Measurements from ENCODE around the gene PLCZ1. TPM values are rescaled to one million over a fixed set of nuclear protein-coding genes. Genes with fewer than 3 reads are reported as not detected.
A peak's percentile ranks its signal among the peaks of the same experiment; 100 is the strongest.

PLCZ1 gene
- total and polyA plus RNA-seq, 4 donors: 0.42 TPM; not detected in 3

DNA sequence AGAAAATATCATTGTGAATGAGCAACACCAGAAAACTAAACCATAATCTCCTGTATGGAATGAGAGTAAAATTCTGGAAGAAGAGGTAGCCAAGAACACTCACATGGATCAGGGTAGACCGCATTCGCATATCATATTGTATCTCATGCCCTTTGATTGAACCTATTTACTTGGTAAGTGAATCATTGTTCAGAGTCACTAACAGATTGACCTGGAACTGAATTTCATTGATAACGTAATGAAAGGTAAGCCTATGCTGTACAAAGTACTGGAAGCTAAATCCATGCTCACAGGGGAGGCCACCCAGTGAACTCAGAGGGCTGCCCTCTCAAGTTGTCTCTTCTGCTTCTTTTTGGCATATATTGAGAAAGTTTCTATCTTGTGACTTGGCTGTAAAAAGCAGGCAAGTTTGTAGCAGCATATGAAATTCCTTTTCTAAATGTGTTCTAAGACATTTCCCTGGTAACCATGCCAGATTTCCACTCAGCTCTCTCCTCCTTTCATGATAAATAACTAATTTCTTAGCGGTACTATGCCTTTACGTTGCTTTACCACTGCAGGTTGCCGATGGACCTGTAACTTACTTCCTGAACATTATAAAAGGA, 91.4 kb downstream of the PLCZ1 start:
- H3K9me3 ChIP-seq (ENCODE audit: control insufficient read depth in 4 of 4, low read length in 3 of 4): no peaks in the 10 kb centered on the region
- H3K4me3 ChIP-seq (ENCODE audit: low read depth in 1 of 3, low read length in 3 of 3): no peak overlapping the region
- WGBS: 62% methylated on average over 6 of the region's 6 CpGs
- TF ChIP-seq HNF4A (conservative IDR thresholded peaks at IDR 0.05) (peak in 1 of 2 donors; percentile 61), MAX (IDR thresholded peaks at IDR 0.05) (no peak), JUND (IDR thresholded peaks at IDR 0.05) (peak in 1 of 2 donors; percentile 11), RXRA (IDR thresholded peaks at IDR 0.05) (peak in 1 of 2 donors; percentile 58)
- no peaks in the 10 kb centered on the region for H3K27me3 ChIP-seq (ENCODE audit: control insufficient read depth in 4 of 4, insufficient read depth in 4 of 4, low read length in 3 of 4)
- no peak for DNase-seq (ENCODE audit: low spot score)
- peaks cover 0 to 2% (median 0%) of the 10 kb centered on the region in 4 donors for H3K4me1 ChIP-seq (ENCODE audit: control insufficient read depth in 4 of 4, insufficient read depth in 4 of 4, low read length in 3 of 4)
- H3K9ac ChIP-seq (ENCODE audit: low read depth in 1 of 2, low read length in 2 of 2): no peak overlapping the region
- H3K27ac ChIP-seq (ENCODE audit: low read depth in 1 of 2, low read length in 2 of 2): no peak overlapping the region
- H3K36me3 ChIP-seq (ENCODE audit: control insufficient read depth in 4 of 4, insufficient read depth in 3 of 4, low read depth in 1 of 4, low read length in 3 of 4): peaks cover 0 to 21% (median under 1%) of the 10 kb centered on the region in 4 donors

DNA sequence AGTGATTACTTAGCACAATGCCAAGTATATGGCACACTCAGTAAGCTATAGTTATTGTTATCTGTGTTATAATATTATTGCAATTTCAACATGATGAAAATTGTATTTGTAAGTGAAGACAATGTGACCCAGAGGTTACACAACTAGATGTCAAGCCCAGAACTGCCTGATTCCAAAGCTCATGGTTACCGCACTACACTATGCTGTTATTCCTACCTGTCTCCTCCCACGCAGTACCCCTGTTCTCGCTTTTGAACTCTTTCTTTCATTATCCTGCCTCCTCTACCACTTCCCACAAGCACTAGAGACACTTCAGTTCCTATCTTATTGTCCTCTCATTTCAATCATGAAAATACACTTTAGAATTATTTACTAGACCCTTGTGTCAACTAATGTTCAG, 93.2 kb downstream of the PLCZ1 start:
- H3K27me3 ChIP-seq (ENCODE audit: control insufficient read depth in 4 of 4, insufficient read depth in 4 of 4, low read length in 3 of 4): no peaks in the 10 kb centered on the region
- H3K9ac ChIP-seq (ENCODE audit: low read depth in 1 of 2, low read length in 2 of 2): no peak overlapping the region
- peak in 1 of 2 donors; percentile 98 for TF ChIP-seq EGR1 (IDR thresholded peaks at IDR 0.05; ENCODE audit: low read depth in 2 of 2)
- TF ChIP-seq RAD21 (IDR thresholded peaks at IDR 0.05): peak in 1 of 2 donors; percentile 12
- no peak for TF ChIP-seq GABPA (IDR thresholded peaks at IDR 0.05 in 1 of 2, conservative IDR thresholded peaks at IDR 0.05 in 1 of 2)
- peak in 1 of 2 donors; percentile 75 for TF ChIP-seq RXRA (IDR thresholded peaks at IDR 0.05)
- TF ChIP-seq HNF4A (conservative IDR thresholded peaks at IDR 0.05): peak in 1 of 2 donors; percentile 89
- TF ChIP-seq JUND (IDR thresholded peaks at IDR 0.05): peak in 1 of 2 donors; percentile 43
- TF ChIP-seq ZBTB33 (IDR thresholded peaks at IDR 0.05): no peak
- WGBS: 61% methylated on average over 3 of the region's 3 CpGs
- H3K4me1 ChIP-seq (ENCODE audit: control insufficient read depth in 4 of 4, insufficient read depth in 4 of 4, low read length in 3 of 4): peaks cover 0 to 2% (median 0%) of the 10 kb centered on the region in 4 donors
- no peak overlapping the region for H3K27ac ChIP-seq (ENCODE audit: low read depth in 1 of 2, low read length in 2 of 2)
- H3K9me3 ChIP-seq (ENCODE audit: control insufficient read depth in 4 of 4, low read length in 3 of 4): no peaks in the 10 kb centered on the region
- DNase-seq (ENCODE audit: low spot score): no peak
- H3K36me3 ChIP-seq (ENCODE audit: control insufficient read depth in 4 of 4, insufficient read depth in 3 of 4, low read depth in 1 of 4, low read length in 3 of 4): peaks cover 0 to 26% (median 5%) of the 10 kb centered on the region in 4 donors
- no peak overlapping the region for H3K4me3 ChIP-seq (ENCODE audit: low read depth in 1 of 3, low read length in 3 of 3)

DNA sequence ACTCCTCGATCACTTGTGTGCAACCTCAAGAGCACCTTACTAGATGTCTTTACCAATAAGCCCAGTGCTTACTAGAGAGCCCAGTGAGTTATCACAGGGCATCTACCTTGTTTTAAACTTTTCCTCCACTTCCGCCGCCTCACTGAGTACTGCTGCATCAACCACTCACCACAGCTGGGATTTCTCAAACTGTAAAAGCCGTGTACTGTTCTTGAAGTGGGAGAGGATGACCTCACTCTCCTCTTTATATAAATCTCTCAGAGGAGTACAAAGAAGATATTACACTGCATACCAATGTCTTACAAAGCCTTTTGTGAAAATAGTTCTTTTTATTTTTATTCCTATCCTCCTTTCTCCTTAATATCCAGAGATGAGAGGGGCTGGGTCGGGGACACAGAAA, 94.1 kb downstream of the PLCZ1 start:
- Histone ChIP-seq H3K9ac (ENCODE audit: low read depth in 1 of 2, low read length in 2 of 2) (no peak overlapping the region), H3K4me1 (ENCODE audit: control insufficient read depth in 4 of 4, insufficient read depth in 4 of 4, low read length in 3 of 4) (peaks cover 0 to 2% (median 0%) of the 10 kb centered on the region in 4 donors), H3K27ac (ENCODE audit: low read depth in 1 of 2, low read length in 2 of 2) (no peak overlapping the region), H3K27me3 (ENCODE audit: control insufficient read depth in 4 of 4, insufficient read depth in 4 of 4, low read length in 3 of 4) (no peaks in the 10 kb centered on the region), H3K4me3 (ENCODE audit: low read depth in 1 of 3, low read length in 3 of 3) (no peak overlapping the region), H3K9me3 (ENCODE audit: control insufficient read depth in 4 of 4, low read length in 3 of 4) (no peaks in the 10 kb centered on the region), H3K36me3 (ENCODE audit: control insufficient read depth in 4 of 4, insufficient read depth in 3 of 4, low read depth in 1 of 4, low read length in 3 of 4) (peaks cover 0 to 23% (median 5%) of the 10 kb centered on the region in 4 donors)
- TF ChIP-seq ZBTB33 (IDR thresholded peaks at IDR 0.05): no peak
- TF ChIP-seq ATF3 (IDR thresholded peaks at IDR 0.05): no peak
- no peak for TF ChIP-seq EGR1 (IDR thresholded peaks at IDR 0.05; ENCODE audit: low read depth in 2 of 2)
- TF ChIP-seq NR2F2 (IDR thresholded peaks at IDR 0.05): no peak
- TF ChIP-seq HNF4A (conservative IDR thresholded peaks at IDR 0.05): no peak
- no peak for TF ChIP-seq YY1 (IDR thresholded peaks at IDR 0.05)
- no peak for TF ChIP-seq SP1 (IDR thresholded peaks at IDR 0.05)
- TF ChIP-seq MAX (IDR thresholded peaks at IDR 0.05): no peak
- TF ChIP-seq, protein P1, sequence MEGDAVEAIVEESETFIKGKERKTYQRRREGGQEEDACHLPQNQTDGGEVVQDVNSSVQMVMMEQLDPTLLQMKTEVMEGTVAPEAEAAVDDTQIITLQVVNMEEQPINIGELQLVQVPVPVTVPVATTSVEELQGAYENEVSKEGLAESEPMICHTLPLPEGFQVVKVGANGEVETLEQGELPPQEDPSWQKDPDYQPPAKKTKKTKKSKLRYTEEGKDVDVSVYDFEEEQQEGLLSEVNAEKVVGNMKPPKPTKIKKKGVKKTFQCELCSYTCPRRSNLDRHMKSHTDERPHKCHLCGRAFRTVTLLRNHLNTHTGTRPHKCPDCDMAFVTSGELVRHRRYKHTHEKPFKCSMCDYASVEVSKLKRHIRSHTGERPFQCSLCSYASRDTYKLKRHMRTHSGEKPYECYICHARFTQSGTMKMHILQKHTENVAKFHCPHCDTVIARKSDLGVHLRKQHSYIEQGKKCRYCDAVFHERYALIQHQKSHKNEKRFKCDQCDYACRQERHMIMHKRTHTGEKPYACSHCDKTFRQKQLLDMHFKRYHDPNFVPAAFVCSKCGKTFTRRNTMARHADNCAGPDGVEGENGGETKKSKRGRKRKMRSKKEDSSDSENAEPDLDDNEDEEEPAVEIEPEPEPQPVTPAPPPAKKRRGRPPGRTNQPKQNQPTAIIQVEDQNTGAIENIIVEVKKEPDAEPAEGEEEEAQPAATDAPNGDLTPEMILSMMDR (IDR thresholded peaks at IDR 0.05; ENCODE audit: low read depth, low read length, missing input control): no peak
- no peak for TF ChIP-seq FOXA2 (IDR thresholded peaks at IDR 0.05)
- TF ChIP-seq RXRA (IDR thresholded peaks at IDR 0.05): no peak
- DNase-seq (ENCODE audit: low spot score): no peak
- 84% methylated on average over 5 of the region's 5 CpGs for WGBS
